ENCODE measurements around the gene CYP2D6. TPM values are rescaled to one million over a fixed set of nuclear protein-coding genes. Genes with fewer than 3 reads are reported as not detected.
"Not testable (repeated sequence)": the region's sequence is repeated elsewhere in the genome, so short reads cannot be mapped to it uniquely, and the experiment has no call there.

Gene CYP2D6
- total RNA-seq, result 1 to 10 TPM; 1.5 to 2.0 TPM

GRCh38 chr22:42130639-42131431 is at the start of gene CYP2D6:
TSS of gene CYP2D6 (minus strand) at chr22:42130810. CDS start at chr22:42130791, 19 bp downstream.
- DNase-seq; ATAC-seq; POLR2A ChIA-PET; H3K27me3 Mint-ChIP-seq; H3K27ac Mint-ChIP-seq; CTCF ChIA-PET; intact Hi-C loops (cut with micrococcal nuclease); H3K36me3 Mint-ChIP-seq (ENCODE audit: low read depth); H3K9me3 Mint-ChIP-seq; H3K4me1 Mint-ChIP-seq (ENCODE audit: low read depth); H3K4me3 Mint-ChIP-seq: not testable (repeated sequence)

- TF ChIP-seq CTCF (IDR thresholded peaks at IDR 0.05), result no peak
- Mint-ChIP-seq H3K27me3 (no peaks in the 10 kb centered on the region), H3K4me1 (ENCODE audit: low read depth) (peaks cover 69% of the 10 kb centered on the region), H3K36me3 (ENCODE audit: low read depth) (peaks cover 23% of the 10 kb centered on the region), H3K9me3 (no peaks in the 10 kb centered on the region), H3K27ac (peak overlapping the region; percentile 77), H3K4me3 (no peak overlapping the region)
- no peak for ATAC-seq
- no peak for DNase-seq
- ChIA-PET CTCF (no interaction called here), POLR2A (no interaction called here)
- intact Hi-C loops (cut with micrococcal nuclease), result loop anchor here (10.0 kb wide), 1 partner anchor 85 kb away; no protein-coding TSS in a partner anchor
These were observed 49.0 kb upstream of the CYP2D6 start for GRCh38 chr22:42179616-42180015.

- Mint-ChIP-seq H3K36me3 (ENCODE audit: low read depth) (peaks cover 23% of the 10 kb centered on the region), H3K4me3 (no peak overlapping the region), H3K9me3 (no peaks in the 10 kb centered on the region), H3K4me1 (ENCODE audit: low read depth) (peaks cover 68% of the 10 kb centered on the region), H3K27me3 (no peaks in the 10 kb centered on the region), H3K27ac (peak overlapping the region; percentile 50)
- TF ChIP-seq CTCF (IDR thresholded peaks at IDR 0.05), result no peak
- no peak for DNase-seq
- intact Hi-C loops (cut with micrococcal nuclease), result loop anchor here (10.0 kb wide), 1 partner anchor 86 kb away; no protein-coding TSS in a partner anchor
- ChIA-PET CTCF (no interaction called here), POLR2A (no interaction called here)
- ATAC-seq, result no peak
These were observed 48.4 kb upstream of the CYP2D6 start for GRCh38 chr22:42178910-42179519.

GRCh38 chr22:42177891-42178336 is 47.3 kb upstream of the CYP2D6 start:
- DNase-seq, result no peak
- Mint-ChIP-seq H3K27ac (peak overlapping the region; percentile 46), H3K27me3 (no peaks in the 10 kb centered on the region), H3K9me3 (no peaks in the 10 kb centered on the region), H3K4me3 (no peak overlapping the region), H3K4me1 (ENCODE audit: low read depth) (peaks cover 65% of the 10 kb centered on the region), H3K36me3 (ENCODE audit: low read depth) (peaks cover 23% of the 10 kb centered on the region)
- POLR2A ChIA-PET, result no interaction called here
- no peak for TF ChIP-seq CTCF (IDR thresholded peaks at IDR 0.05)
- CTCF ChIA-PET, result interaction anchor here (1.0 kb wide), 1 partner anchor 87 kb away, joined by 3 read pairs; no protein-coding TSS in a partner anchor
- intact Hi-C loops (cut with micrococcal nuclease), result loop anchor here (10.0 kb wide), 1 partner anchor 87 kb away; no protein-coding TSS in a partner anchor
- no peak for ATAC-seq

GRCh38 chr22:42176255-42176915 is 45.8 kb upstream of the CYP2D6 start:
- ATAC-seq (no peak), DNase-seq (no peak)
- POLR2A ChIA-PET, result no interaction called here
- H3K9me3 Mint-ChIP-seq, result no peaks in the 10 kb centered on the region
- H3K4me1 Mint-ChIP-seq (ENCODE audit: low read depth), result peaks cover 60% of the 10 kb centered on the region
- intact Hi-C loops (cut with micrococcal nuclease), result loop anchor here (10.0 kb wide), 1 partner anchor 88 kb away; no protein-coding TSS in a partner anchor
- H3K4me3 Mint-ChIP-seq, result no peak overlapping the region
- no peak for TF ChIP-seq CTCF (IDR thresholded peaks at IDR 0.05)
- no peaks in the 10 kb centered on the region for H3K27me3 Mint-ChIP-seq
- H3K27ac Mint-ChIP-seq, result peak overlapping the region; percentile 39
- H3K36me3 Mint-ChIP-seq (ENCODE audit: low read depth), result peaks cover 23% of the 10 kb centered on the region
- CTCF ChIA-PET, result no interaction called here

All from activated CD8-positive, alpha-beta T cell treated with anti-CD3 and anti-CD28 coated beads for 36 hours (primary cell).